Stimulated activated CD4-positive, alpha-beta T cell treated with anti-CD3 and anti-CD28 coated beads, Interleukin-15, amount 100 ng/mL, for 24 hours (primary cell): ENCODE data around the gene LPIN3.
"Not testable (repeated sequence)": the region's sequence is repeated elsewhere in the genome, so short reads cannot be mapped to it uniquely, and the experiment has no call there.

Source experiments
- DNase-seq: peaks from one replicate; pipeline ENCODE4 v3.0.0-alpha.2; 2020

LPIN3 gene, protein sequence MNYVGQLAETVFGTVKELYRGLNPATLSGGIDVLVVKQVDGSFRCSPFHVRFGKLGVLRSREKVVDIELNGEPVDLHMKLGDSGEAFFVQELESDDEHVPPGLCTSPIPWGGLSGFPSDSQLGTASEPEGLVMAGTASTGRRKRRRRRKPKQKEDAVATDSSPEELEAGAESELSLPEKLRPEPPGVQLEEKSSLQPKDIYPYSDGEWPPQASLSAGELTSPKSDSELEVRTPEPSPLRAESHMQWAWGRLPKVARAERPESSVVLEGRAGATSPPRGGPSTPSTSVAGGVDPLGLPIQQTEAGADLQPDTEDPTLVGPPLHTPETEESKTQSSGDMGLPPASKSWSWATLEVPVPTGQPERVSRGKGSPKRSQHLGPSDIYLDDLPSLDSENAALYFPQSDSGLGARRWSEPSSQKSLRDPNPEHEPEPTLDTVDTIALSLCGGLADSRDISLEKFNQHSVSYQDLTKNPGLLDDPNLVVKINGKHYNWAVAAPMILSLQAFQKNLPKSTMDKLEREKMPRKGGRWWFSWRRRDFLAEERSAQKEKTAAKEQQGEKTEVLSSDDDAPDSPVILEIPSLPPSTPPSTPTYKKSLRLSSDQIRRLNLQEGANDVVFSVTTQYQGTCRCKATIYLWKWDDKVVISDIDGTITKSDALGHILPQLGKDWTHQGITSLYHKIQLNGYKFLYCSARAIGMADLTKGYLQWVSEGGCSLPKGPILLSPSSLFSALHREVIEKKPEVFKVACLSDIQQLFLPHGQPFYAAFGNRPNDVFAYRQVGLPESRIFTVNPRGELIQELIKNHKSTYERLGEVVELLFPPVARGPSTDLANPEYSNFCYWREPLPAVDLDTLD

DNA sequence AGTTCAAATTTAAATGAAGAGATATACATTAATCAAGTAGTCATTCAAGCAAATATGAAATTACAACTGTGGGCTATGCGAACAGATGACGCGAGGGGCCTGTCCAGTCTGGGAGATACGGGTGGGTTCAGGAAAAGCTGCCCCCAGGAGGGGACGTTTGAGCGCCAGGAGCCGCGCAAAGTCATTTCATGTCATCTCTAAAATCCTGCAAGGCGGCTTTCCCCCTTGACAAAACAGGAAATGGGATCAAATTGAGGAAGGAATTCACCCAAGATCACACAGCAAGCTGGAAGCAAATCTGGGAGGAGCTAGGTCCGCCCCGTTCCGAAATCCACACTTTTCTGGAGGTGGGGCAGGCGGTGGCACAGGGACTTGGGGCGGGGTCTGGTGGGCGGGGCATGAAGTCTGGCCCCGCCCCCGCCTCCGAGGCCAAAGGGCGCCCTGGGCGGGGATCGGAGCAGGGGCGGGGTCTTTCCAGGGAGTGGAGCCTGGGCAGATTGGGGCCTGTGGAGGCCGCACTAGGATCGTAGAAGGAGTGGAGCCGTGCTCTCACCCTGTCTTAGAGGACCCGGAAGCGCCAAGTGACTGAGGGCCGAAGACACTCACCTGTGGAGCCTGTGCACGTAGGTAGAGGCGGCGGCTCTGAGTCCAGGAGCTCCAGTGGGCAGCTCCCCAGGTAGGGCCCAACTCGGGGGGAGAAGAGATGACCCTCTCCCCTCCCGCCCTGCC is at the start of gene LPIN3:
TSS of gene LPIN3 (plus strand) at position 495 of the 729 bp plus-strand sequence. CDS start 4,983 bp downstream, outside the sequence.
- peak; percentile 79 for DNase-seq

- no peak for DNase-seq
Measured at GRCh38 chr20:41293269-41294037, 47.2 kb upstream of the LPIN3 start.

DNA sequence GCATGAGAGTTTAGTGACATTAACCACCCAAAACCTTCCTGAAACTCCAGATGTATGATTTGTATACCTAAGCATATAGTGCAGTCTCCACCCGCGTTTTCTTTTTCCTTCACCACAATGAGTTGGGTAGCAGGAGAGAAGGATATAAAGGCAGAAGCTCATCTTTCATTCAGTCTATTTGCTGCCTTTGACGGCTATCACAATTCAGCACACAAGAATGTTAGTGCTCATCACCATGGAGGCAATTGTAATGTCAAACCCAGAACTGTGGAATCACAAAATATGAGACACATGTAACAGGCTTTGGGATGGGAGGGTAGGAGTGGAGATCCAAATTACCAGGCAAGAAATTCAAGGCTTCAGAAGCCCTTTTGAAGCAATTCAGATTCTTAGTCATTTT is 40.7 kb upstream of the LPIN3 start:
- no peak for DNase-seq

- DNase-seq: no peak
Measured at GRCh38 chr20:41300383-41300782, 40.2 kb upstream of the LPIN3 start.

GRCh38 chr20:41300886-41301285 is 39.7 kb upstream of the LPIN3 start:
- DNase-seq: no peak

DNA sequence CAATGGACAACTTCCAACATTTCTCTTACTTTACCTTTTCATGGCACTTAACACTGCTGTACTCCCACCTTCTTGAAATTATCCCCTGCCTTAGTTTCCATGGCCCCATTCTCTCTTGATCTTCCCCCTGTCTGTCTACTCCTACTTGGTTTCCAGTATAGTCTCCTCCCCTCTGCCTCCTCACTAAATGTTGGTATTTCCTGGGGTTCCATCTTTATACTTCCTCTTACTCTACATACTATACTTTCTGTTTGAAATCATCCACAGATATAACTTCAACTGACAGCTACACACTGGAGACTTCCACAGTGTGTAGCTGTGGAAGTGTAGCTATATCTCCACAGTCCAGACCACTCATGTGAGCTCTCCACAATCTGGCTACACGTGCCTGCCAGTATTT is 36.6 kb upstream of the LPIN3 start:
- no peak for DNase-seq

DNA sequence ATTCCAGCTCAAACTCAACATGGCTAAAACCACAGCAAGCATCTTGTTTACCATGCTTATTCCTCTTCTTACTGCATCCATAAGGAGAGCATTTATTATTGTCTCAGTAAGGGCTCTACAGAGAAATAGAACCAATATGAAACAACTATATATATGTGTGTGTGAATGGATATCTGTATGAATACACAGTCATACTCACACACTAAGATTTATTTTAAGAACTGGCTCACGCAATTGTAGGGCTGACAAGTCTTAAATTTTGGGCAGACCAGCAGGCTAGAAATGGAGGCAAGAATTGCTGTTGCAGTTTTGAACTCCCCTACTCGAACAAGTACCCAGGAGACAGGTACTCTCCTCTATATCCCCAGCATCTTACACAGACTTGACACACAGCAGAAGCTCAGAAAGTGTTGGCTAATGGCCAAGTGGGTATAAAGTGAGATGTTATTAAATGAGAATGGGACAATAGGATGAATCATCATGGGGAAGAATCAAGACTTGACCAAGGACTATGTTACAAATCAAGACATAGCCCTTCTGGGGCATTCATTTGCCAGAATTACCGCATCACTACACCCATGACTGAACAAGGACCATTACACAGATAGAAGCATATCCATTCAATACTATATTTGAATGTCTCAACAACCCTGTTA is 36.1 kb upstream of the LPIN3 start:
- no peak for DNase-seq

DNA sequence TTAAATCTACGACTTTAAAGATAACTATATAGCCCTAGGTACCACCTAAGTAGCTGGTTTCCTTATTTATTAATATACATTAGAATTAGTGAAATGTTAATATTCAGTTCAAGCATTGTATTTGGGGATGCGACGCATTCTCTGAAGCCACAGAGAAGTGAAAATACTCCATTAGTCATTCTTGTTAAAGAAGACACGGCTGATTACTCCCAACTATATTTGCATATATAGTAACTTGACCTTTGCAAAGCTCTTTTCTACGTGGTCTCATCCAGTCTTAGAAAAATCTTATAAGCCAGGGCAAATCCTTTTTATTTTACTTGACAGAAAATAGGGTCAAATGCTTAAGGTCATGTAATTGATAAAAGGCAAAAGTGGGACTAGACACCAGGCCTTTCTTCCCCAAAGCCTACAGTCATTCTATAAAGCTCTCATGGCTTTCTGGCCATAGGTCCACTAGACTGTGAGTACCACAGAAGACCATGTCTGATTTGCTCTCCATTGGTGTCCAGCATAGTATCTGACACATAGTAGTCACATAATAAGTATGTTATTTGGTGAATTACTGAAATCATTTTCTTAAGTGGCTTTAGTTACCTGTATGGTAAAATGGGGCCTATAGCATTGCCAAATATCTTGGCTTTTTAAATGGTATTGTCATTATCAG is 34.4 kb upstream of the LPIN3 start:
- no peak for DNase-seq

DNA sequence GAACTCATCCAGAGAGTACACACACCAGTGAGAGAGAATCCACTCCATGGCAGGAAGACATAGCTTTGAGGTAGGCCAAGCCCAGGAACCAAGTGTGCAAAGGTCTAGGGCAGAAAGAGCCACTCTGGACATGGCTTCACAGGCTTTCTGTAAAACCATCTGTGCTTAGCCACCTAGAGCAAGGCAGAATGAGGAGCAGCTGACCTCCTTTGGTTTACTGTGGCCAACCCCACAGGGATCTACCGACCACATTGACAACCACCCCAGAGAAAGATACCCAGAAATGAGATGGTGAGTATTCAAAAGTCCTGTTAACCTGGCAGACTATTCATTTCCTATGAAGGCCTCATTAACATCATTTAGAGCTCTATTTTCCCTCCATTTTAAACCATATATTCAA is 33.6 kb upstream of the LPIN3 start:
- no peak for DNase-seq

DNA sequence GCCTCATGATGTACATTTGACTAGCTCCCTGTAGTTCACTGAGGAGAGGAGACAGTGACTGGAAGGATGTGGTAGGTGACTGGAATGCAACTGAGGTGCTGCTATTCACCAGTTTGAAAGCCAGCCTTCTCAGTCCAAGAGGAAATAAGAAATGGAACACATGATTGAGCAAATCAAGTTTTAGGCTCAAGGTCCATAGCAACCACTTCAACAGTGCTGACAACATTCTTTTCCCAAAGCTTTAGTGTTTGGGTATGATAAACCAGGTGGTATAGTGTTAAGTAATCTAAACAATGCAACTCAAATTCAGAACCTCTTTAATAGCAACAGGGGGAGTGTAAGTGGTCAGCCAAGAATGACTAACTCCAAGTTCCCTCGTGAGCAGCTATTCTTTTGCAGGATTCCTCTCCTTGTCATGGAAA is 32.3 kb upstream of the LPIN3 start:
- DNase-seq: no peak

GRCh38 chr20:41308726-41309413 is 31.8 kb upstream of the LPIN3 start:
- DNase-seq: no peak

GRCh38 chr20:41309817-41310216 is 30.8 kb upstream of the LPIN3 start:
- no peak for DNase-seq

GRCh38 chr20:41312009-41312408 is 28.6 kb upstream of the LPIN3 start:
- DNase-seq: not testable (repeated sequence)

DNA sequence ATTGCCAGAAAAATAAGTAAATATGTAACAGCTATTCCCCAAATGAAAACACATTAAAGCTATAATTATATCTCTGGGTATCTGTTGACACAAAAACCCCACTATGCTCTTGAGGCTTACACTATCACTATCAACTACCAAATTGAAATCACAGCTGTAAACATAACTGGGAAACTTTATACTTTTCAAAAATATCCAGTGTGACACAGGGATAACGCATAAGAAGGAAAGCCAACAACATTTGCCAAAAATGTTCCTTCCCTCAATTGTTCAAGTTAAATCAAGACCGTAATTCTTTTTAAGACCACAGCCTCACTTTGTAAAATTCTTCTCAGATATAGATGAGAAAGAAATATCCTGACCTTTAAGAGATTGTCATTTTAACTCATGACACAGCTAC is 26.2 kb upstream of the LPIN3 start:
- no peak for DNase-seq

- no peak for DNase-seq
Measured at GRCh38 chr20:41316051-41316450, 24.6 kb upstream of the LPIN3 start.

GRCh38 chr20:41316602-41317545 is 23.7 kb upstream of the LPIN3 start:
- peak; percentile 87 for DNase-seq

- DNase-seq: peak; percentile 98
Measured at GRCh38 chr20:41317546-41318270, 22.9 kb upstream of the LPIN3 start, which contains the start of gene ZHX3. ZHX3 (minus strand) TSS chr20:41317731; CDS start chr20:41204916, 112,815 bp downstream.

DNA sequence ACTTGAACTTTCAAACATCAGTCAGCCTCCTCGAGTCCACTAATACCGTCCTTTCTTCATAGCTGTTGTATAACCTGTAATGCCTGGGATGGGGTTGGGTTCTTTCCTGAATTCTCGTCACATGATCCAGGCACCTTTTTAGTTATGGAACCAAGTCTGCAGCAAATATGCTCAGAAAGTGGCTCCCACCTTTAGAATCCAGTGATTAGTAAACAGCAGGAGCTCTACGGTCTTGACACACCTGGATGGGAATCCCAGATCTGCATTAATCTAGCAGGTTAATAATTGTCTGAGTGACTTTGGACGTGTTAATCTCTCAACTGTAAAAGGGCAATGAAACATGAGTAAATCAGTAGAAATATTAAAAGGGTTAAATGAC is 22.4 kb upstream of the LPIN3 start:
- DNase-seq: no peak

- DNase-seq: no peak
Measured at GRCh38 chr20:41320441-41320840, 20.2 kb upstream of the LPIN3 start.
